Measurements from ENCODE around the gene GSTA2.
"Not testable (repeated sequence)": the region's sequence is repeated elsewhere in the genome, so short reads cannot be mapped to it uniquely, and the experiment has no call there.

GSTA2 gene

DNA sequence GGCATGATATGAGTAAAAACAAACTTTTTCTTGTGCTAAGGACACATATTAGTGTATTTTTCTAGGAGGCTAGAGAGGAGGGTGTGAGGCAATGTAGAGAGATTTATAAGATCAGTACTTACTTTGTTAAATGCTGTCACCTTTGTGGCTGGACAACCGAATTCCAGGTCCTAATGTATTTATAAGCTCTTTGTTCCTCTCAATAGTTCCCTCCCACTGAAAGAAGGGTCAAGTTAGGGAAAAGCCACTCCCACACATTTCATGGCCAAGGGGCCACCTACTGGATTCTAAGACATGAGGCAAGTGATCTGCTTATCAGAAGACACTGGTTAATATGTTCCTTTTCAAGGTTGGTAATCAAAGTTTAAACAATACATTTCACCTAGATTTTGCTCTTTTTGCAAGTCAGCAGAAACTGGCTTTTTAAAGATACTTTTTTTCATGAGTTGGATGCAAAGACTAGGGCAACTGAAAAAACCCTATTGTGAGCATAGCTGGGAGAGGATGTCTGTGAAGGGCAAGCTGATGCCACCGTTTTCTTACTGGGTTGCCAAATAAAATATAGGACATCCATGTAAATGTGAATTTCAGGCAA is at the start of gene GSTA2:
Gene GSTA2 (minus strand): TSS at position 154 of the 595 bp plus-strand sequence. CDS start 5,528 bp downstream, outside the sequence.
- not testable (repeated sequence) for DNase-seq (ENCODE audit: low spot score)

DNA sequence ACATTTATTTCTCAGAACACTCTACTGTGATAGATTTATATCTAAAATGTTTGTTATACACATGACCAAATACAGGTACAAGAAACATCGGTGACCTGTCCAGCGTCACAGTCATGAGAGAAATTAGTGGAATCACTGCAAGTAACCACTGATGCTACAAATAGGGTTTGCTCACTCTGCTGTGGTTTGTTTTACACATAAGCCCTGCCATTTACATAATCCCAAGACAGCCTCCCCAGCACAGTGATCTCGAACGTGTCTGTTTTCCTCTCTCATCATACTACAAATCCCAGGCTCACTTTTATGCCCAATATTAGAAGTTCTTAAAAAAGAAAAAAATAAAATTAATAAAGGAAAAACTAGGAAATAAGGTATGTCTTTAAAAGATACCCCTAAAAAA is 46.5 kb upstream of the GSTA2 start:
- not testable (repeated sequence) for DNase-seq (ENCODE audit: low spot score)

DNA sequence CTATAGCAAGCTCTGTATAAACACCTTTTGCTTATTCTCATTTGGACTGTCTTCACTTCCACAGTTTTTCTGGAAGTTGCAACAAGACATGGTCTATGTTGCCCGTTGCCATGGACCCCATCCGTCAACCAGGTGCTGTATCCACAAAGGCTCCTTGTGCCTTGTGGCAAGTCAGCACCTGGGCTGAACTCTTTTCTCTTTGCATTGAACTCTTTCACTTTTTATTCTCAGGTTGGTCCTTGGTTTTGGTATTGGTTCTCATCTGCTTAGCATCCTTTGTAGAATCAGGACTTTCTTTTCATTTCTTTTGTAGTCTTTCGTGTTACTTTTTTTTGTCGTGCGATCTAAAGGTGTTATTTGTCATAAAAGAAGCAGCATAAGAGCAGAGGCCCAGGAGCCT is 45.4 kb upstream of the GSTA2 start:
- DNase-seq (ENCODE audit: low spot score) = no peak

DNA sequence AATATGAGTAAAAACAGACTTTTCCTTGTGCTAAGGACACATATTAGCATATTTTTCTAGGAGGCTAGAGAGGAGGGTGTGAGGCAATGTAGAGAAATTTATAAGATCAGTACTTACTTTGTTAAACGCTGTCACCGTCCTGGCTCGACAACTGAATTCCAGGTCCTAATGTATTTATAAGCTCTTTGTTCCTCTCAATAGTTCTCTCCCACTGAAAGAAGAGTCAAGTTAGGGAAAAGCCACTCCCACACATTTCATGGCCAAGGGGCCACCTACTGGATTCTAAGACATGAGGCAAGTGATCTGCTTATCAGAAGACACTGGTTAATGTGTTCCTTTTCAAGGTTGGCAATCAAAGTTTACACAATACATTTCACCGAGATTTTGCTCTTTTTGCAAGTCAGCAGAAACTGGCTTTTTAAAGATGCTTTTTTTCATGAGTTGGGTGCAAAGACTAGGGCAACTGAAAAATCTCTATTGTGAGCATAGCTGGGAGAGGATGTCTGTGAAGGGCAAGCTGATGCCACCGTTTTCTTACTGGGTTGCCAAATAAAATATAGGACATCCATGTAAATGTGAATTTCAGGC is 40.5 kb upstream of the GSTA2 start, which contains the start of gene GSTA1:
Gene GSTA1 (minus strand): TSS at position 149 of the 588 bp plus-strand sequence. CDS start 4,549 bp downstream, outside the sequence.
- not testable (repeated sequence) for DNase-seq (ENCODE audit: low spot score)

DNA sequence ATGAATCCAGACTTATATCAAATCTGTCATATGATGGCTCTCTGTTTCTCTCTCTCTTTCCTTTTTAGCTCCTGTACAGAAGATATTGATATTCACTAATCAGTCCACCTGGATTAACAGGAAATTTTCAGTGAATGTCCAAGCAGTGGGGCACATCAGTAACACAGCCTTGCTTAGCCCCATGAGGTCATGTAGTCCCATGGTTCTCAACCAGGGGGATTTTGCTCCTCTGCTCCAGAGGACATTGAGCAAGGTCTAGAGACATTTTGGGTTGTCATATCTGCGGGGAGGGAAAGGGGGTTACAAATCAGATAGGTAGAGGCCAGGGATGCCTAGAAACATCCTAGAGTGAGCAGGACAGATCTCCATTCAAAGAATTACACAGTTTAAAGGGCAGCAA is 39.5 kb upstream of the GSTA2 start:
- DNase-seq (ENCODE audit: low spot score) = no peak

DNA sequence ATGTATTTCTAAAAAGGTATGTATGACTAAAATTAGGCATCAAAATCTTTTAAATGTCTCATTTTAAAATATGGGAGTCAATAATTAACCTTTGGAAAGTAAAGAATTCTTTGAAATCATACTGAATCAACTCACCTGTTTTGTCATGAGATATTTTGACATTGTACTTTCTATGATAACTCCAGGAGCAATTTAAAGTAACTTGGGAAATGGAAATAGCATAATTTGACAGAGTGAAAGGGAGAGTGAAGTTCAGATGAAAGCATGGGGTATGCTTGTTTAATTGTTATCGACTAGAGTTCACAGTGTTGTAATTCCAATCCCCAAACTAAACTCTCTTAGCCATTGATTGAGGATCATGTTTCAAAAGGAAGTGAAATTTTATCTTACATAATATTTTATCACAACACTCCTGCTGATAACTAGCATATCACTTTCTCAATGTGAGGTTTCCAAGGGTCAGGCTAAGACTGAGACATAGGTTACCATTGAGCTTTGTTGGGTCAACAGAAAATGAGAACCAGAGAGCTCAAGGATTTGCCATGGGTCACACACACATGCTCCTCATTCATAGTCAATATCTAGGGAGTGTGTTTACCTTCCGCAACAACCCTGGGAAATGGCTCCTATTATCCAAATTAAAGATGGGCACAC is 38.0 kb upstream of the GSTA2 start:
- DNase-seq (ENCODE audit: low spot score) = no peak

DNA sequence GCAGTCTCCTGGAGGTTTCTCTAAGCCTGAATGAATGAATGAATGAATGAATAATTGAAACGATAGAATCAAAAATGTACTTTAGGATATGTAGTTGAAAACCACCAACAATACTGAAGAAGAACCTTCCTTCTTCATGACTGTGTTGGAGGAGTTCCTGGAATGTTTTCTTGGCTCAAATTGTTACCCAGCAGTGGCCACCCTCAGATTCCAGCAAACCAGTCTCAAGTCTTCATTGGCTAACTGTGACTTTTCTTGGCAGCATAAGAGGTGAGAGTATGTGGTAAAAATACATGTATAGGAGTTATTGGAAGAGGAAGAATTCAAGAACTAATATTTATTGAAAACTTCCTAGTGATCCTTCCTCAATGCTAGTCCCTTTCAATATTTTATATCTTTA is 36.0 kb upstream of the GSTA2 start:
- not testable (repeated sequence) for DNase-seq (ENCODE audit: low spot score)

DNA sequence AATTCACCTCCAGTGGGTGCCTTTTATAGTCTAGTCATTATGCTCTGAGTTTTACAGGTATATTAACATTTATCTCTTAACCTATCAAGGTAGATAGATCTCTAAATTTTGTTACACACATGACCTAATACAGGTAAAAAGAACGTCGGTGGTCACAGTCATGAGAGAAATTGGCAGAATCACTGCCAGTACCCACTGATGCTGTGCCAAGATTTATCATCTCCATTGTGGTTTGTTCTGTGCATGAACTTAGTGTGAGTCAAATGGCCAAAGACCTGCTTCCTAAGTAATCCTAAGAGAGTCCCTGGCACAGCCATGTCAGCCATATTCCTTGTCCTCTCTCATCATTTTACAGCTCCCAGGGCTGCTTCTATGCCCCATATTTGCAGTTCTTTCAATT is 31.1 kb upstream of the GSTA2 start:
- DNase-seq (ENCODE audit: low spot score) = not testable (repeated sequence)

DNA sequence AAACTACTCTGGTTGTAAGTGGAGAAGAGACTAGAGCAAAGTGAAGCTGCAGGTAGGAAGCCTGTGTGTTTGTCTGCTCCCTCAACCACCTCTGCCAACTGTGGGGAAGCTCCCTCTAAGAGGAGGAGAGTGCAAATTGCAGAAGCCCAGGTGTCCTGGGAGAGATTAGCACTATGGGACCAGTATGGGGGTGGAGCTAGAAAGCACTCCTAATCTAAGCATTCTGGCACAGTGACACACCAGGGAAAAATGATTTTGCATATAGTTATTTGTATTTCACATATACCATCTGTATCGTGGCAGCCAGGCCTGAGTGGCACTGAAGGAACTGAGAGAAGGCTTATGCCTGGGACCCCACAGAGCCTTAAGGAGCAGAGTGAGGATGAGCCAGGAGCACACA is 27.6 kb upstream of the GSTA2 start:
- no peak for DNase-seq (ENCODE audit: low spot score)

DNA sequence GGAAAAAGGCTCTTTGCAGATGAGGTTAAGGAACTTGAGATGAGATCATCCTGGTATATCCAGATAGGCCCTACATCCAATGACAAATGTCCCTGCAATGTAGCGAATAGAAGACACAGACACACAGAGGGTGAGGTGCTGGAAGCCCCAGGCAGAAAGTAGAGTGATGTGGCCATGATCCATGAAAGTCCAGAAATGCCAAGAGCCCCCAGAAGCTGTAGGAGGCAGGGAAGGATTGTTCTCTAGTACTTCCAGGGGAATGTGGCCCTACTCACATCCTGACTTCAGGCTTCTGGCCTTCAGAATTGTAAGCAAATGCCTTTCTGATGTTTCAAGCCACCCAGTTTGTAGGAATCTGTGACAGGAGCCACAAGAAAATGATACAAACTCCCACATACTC is 26.4 kb upstream of the GSTA2 start:
- DNase-seq (ENCODE audit: low spot score) = not testable (repeated sequence)

DNA sequence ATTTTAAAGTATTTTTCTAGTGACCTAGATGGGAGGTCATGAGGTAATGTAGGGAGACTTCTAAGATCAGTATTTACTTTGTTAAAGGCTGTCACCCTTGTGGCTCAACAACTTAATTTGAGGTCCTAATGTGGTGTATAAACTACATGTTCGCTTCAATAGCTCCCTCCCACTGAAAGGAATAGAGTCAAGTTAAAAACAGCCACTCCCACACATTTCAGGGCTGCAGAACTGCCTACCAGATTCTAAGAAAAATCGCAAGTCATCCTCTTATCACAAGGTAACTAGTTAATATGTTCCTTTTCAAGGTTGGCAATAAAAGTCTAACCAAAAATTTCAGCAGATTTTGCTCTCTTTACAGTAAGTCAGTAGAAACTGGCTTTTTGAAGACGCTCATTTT is 25.2 kb upstream of the GSTA2 start:
- no peak for DNase-seq (ENCODE audit: low spot score)

DNA sequence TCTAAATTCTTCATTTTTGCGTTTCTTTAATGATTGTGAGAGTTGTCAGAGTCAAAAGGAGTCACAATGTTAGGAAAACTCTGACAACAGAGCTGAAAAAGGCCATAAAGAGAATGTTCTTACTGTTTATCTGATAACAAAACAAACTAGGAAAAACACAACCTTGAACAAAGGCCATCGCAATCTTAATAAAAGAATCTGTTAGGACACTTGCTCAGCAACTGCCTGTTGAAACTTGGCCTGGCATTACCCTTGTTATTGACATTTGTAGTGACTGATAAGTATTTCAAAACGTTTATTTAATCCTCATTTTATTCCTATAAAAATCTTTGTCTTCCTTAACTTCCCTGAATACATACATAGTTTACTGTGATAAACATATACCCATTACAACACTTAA is 24.6 kb upstream of the GSTA2 start:
- no peak for DNase-seq (ENCODE audit: low spot score)

DNA sequence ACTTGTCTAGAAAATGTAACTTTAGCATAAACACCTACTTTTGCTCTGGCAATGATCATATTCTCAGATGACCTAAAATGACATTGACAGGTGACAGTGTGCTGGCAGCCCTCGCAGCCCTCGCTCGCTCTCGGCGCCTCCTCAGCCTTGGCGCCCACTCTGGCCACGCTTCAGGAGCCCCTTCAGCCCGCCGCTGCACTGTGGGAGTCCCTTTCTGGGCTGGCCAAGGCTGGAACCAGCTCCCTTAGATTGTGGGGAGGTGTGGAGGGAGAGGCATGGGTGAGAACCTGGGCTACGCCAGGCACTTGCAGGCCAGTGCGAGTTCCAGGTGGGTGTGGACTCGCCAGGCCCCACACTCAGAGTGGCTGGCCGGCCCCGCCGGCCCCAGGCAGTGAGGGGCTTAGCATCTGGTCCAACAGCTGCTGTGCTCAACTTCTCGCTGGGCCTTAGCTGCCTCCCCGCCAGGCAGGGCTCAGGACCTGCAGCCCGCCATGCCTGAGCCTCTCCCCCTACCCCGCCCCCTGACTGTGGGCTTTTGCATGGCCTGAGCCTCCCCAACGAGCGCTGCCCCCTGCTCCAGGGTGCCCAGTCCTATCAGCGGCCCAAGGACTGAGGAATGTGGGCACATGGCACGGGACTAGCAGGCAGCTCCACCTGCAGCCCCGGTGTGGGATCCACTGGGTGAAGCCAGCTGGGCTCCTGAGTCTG is 23.1 kb upstream of the GSTA2 start:
- DNase-seq (ENCODE audit: low spot score) = no peak

DNA sequence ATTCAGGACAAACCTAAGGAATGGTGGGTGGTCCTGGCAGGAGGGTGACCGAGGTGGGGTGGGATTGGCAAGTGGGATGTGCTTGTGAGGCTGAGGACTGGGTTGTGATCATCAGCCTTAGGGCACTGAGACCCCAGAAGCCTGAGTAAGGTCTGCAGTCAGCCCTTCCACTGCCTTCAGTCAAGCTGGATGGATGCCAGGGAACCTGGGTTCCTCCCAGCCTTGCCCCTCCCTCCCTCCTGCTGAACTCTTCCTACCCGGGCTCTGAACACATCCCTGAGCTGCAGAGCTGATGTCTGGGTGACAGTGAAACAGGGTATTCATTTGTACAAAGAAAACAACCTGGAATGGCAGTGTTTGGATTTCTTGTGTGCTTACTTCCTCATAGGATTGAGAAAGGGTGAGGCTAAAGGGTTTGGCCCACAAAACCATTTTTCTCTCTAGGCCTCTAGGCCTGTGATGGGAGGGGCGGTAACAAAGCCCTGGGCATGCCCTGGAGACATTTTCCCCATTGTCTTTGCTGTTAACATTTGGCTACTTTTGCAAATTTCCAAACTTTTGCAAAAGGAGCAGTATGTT is 19.5 kb upstream of the GSTA2 start:
- not testable (repeated sequence) for DNase-seq (ENCODE audit: low spot score)

DNA sequence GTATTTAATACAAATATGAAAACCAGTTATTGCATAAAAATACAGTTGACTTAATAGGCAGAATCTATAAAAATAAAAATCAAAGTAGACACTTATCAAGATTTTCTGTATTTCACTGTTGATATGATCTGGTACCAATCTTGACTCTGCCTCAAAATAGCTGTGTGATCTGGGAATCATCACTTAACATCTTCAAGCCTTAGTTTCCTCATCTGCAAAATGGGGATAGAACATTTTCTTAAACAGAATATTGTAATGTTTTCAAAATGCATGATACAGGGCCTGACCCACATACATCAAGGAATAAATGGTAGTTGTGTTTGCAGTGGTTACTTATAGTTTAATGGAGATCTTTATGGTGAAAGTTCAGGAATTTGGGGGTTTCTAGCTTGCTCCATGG is 18.9 kb upstream of the GSTA2 start:
- not testable (repeated sequence) for DNase-seq (ENCODE audit: low spot score)

DNA sequence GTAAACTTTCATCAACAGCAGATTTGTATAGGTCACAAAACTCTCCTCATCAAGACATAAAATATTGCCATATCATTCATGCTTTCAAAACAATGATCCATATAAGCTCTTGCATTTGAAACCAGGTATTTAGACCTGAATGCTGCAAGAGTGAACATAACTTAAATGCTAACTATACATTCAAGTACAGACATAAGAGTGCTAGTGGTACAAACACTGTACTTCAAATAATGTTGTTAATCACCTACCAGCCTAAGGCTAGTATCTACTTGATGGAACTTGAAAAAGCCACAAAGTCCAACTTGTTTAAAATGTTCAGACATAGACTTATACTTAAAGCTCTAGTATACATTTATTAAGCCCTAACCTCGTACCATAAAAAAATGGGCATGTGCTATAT is 16.0 kb upstream of the GSTA2 start:
- DNase-seq (ENCODE audit: low spot score) = no peak

DNA sequence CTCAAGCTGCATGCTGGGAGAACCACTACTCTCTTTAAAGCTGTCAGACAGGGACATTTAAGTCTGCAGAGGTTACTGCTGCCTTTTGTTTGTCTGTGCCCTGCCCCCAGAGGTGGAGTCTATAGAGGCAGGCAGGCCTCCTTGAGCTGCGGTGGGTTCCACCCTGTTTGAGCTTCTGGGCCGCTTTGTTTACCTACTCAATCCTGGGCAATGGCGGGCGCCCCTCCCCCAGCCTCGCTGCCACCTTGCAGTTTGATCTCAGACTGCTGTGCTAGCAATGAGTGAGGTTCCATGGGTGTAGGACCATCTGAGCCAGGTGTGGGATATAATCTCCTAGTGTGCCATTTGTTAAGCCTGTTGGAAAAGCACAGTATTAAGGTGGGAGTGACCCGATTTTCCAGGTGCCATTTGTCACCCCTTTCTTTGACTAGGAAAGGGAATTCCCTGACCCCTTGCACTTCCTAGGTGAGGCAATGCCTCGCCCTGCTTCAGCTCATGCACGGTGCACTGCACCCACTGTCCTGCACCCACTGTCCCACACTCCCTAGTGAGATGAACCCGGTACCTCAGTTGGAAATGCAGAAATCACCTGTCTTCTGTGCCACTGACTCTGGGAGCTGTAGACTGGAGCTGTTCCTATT is 13.6 kb upstream of the GSTA2 start:
- not testable (repeated sequence) for DNase-seq (ENCODE audit: low spot score)

DNA sequence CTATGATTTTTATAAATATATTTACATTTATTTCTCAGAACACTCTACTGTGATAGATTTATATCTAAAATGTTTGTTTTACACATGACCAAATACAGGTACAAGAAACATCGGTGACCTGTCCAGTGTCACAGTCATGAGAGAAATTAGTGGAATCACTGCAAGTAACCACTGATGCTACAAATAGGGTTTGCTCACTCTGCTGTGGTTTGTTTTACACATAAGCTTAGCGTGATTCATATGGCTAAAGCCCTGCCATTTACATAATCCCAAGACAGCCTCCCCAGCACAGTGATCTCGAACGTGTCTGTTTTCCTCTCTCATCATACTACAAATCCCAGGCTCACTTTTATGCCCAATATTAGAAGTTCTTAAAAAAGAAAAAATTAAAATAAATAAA is 6.1 kb upstream of the GSTA2 start:
- DNase-seq (ENCODE audit: low spot score) = not testable (repeated sequence)

DNA sequence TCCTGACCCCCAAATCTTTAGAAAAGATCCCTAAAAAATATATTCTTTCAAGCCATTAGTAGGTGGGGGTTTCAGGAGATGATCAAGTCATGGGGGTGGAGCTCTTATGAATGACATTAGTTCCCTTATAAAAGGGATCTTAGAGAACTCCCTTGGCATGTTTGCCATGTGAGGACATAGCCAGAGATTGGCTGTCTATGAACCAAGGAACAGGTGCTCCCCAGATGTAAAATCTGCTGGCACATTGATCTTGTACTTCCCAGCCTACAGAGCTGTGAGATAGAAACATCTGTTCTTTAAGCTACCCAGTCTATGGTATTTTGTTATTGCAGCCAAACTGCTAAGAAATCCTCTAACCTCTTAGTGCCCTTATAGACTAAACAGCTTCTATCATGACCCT is 4.4 kb upstream of the GSTA2 start:
- DNase-seq (ENCODE audit: low spot score) = not testable (repeated sequence)

DNA sequence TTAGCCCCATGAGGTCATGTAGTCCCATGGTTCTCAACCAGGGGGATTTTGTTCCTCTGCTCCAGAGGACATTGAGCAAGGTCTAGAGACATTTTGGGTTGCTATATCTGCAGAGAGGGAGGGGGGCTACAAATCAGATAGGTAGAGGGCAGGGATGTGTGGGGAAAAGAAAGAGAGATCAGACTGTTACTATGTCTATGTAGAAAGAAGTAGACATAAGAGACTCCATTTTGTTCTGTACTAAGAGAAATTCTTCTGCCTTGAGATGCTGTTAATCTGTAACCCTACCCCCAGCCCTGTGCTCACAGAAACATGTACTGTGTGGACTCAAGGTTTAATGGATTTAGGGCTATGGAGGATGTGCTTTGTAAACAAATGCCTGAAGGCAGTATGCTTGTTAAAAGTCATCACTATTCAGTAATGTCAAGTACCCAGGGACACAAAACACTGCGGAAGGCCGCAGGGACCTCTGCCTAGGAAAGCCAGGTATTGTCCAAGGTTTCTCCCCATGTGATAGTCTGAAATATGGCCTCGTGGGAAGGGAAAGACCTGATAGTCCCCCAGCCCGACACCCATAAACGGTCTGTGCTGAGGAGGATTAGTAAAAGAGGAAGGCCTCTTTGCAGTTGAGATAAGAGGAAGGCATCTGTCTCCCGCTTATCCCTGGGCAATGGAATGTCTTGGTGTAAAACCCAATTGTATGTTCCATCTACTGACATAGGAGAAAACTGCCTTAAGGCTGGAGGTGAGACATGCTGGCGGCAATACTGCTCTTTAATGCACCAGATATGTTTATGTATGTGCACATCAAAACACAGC is 1.4 kb downstream of the GSTA2 start:
- not testable (repeated sequence) for DNase-seq (ENCODE audit: low spot score)
